Prostate gland (tissue), 2 donors: ENCODE measurements around the gene TPGS1. TPM values are rescaled to one million over a fixed set of nuclear protein-coding genes. Genes with fewer than 3 reads are reported as not detected.

ENCODE experiments used
- DNase-seq: peaks from one replicate; pipeline ENCODE4 v3.0.0-alpha.2; 2019; ENCODE audit warnings: low spot score
- H3K27ac ChIP-seq, 2 donors: fragments of 200-600 bp; sonication (generic); 2 replicates each; pipeline ENCODE4 v1.5.1; 2017 to 2019
- H3K27me3 ChIP-seq: fragments of 200-600 bp; sonication (generic); replicated peaks from 2 replicates; pipeline ENCODE4 v1.5.1; 2019; ENCODE audit not compliant: insufficient read depth
- H3K36me3 ChIP-seq, 2 donors: fragments of 200-600 bp; sonication (generic); 1 replicate in 1 of 2; 2 replicates in 1 of 2; pipeline versions ENCODE4 v1.5.1 to v1.8.1; 2017 to 2019
- H3K4me1 ChIP-seq: fragments of 200-600 bp; sonication (generic); replicated peaks from 2 replicates; pipeline ENCODE4 v1.5.1; 2019
- H3K4me3 ChIP-seq, 2 donors: fragments of 200-600 bp; sonication (generic); 2 replicates each; pipeline ENCODE4 v1.5.1; 2017 to 2019
- H3K9me3 ChIP-seq: fragments of 200-600 bp; sonication (generic); 2 replicates; pipeline ENCODE4 v1.5.1; 2017
- POLR2A ChIP-seq: fragments of 450-650 bp; IDR thresholded peaks from one replicate; pipeline ENCODE4 v1.6.1; 2016; ENCODE audit warnings: antibody characterized with exemption, mild to moderate bottlenecking
- POLR2AphosphoS5 ChIP-seq: sonication (generic); formaldehyde crosslinking; IDR thresholded peaks from one replicate; pipeline ENCODE4 v1.6.1; 2017; ENCODE audit warnings: antibody characterized with exemption
- WGBS: methylation state at CpG from one replicate; pipeline ENCODE4 v1.1.5; 2018; 5-methylcytosine and 5-hydroxymethylcytosine counted together
- intact Hi-C: fragments of 100-400 bp; cut with DNase I; formaldehyde crosslinking; loops from one replicate; pipeline ENCODE4 v1.14.2; 2022
- total RNA-seq, 2 donors: library from RNA; depleted of rRNA; stranded (reverse); fragments of >200 nt; gene quantifications; one replicate each; pipeline ENCODE4 v1.1.0, GENCODE V29; 2016
- TF ChIP-seq, protein P1 (sequence below), 4 experiments: fragments of 200-600 bp in 2 of 4; fragments of 450-650 bp in 2 of 4; sonication (generic) in 2 of 4; IDR thresholded peaks; 1 replicate in 3 of 4; 2 replicates in 1 of 4; pipeline ENCODE4 v1.5.1; 2016 to 2019; ENCODE audit warnings: antibody characterized with exemption in 4 of 4, mild to moderate bottlenecking in 2 of 4, moderate library complexity in 2 of 4

TPGS1 gene
- total RNA-seq, 2 donors from 2014 or later: 90.0 to 94.9 TPM

DNA sequence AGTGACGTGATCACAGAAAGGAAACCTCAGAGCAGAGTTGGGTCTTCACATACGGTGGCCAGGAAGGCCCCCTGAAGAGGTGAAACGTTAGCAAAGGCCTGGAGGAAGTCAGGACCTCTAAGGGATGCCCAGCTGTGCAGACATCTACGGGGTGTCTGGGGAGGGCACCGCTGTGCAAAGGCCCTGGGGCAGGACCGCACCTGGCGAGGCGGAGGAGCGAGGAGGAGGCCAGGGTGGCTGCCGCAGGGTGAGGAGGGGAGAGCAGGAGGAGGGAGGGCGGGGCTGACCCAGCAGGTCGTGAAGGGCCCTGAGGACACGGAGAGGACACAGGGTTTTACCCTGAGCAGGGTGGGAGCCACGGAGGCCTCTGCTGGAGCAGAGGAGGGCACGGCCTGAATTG, 22.8 kb upstream of the TPGS1 start:
- H3K4me3 ChIP-seq: no peak overlapping the region
- no peaks in the 10 kb centered on the region for H3K9me3 ChIP-seq
- DNase-seq: no peak
- 62% methylated on average over 15 of the region's 15 CpGs for WGBS
- peaks cover 6% of the 10 kb centered on the region for H3K4me1 ChIP-seq
- H3K27me3 ChIP-seq: no peaks in the 10 kb centered on the region
- no peak overlapping the region for H3K27ac ChIP-seq
- TF ChIP-seq, protein P1, sequence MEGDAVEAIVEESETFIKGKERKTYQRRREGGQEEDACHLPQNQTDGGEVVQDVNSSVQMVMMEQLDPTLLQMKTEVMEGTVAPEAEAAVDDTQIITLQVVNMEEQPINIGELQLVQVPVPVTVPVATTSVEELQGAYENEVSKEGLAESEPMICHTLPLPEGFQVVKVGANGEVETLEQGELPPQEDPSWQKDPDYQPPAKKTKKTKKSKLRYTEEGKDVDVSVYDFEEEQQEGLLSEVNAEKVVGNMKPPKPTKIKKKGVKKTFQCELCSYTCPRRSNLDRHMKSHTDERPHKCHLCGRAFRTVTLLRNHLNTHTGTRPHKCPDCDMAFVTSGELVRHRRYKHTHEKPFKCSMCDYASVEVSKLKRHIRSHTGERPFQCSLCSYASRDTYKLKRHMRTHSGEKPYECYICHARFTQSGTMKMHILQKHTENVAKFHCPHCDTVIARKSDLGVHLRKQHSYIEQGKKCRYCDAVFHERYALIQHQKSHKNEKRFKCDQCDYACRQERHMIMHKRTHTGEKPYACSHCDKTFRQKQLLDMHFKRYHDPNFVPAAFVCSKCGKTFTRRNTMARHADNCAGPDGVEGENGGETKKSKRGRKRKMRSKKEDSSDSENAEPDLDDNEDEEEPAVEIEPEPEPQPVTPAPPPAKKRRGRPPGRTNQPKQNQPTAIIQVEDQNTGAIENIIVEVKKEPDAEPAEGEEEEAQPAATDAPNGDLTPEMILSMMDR (IDR thresholded peaks at IDR 0.05): no peak
- TF ChIP-seq POLR2A (no peak), POLR2AphosphoS5 (no peak)
- H3K36me3 ChIP-seq: no peaks in the 10 kb centered on the region
- intact Hi-C loops: no loop called here

DNA sequence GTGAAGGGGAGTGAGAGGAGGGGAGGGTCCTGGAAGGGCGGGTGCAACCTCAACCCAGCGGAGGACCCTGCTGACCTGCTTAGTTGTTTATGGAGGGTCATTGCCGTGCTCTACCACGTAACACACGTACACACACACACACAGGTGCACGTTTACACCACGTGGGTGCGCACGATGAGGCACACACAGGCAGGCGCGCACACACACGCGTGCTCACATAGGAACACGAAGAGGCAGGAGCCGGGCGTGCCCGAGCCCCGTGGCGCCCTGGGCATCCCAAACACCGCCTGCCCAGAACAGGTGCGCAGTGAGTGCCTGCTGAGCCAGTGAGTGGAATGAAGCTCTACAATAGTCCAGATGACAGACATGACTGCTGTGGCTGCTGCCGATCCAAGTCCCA, 22.2 kb upstream of the TPGS1 start:
- 56% methylated on average over 22 of the region's 22 CpGs for WGBS
- no peak overlapping the region for H3K4me3 ChIP-seq

DNA sequence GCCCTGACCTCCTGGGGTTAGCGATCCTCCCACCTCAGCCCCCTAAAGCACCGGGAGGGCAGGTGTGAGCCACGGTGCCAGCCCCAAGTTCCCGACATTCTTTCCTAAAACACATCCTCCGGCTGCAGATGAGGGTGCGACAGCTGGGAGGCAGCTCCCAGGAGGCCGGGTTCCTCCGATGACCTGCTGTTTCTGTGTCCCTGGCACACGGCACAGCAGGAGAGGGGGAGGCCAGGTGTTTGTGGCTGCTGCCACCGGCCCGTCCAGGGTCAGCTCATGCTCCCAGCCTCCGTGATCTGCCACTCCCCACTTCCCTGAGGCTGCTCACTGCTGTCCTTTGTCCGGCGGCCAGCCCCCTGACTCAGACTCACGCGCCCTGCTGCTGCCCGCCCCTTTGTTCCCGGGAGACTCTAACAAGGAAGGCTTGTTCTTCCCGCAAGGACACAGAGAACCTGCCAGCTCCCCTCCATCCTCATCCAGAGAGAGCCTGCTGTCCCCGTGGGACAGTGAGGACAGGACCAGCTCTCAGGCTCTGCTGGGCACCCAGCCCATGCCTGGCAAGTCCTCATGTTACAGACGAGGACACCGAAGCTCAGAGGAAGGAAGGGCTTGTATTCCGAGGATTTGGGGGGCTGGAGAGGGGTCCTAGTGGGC, 21.6 kb upstream of the TPGS1 start:
- 14% methylated on average over 23 of the region's 23 CpGs for WGBS
- Histone ChIP-seq H3K9me3 (no peaks in the 10 kb centered on the region), H3K4me1 (peaks cover 6% of the 10 kb centered on the region), H3K27me3 (no peaks in the 10 kb centered on the region), H3K27ac (peak overlapping the region; percentile 37 to 51), H3K36me3 (no peaks in the 10 kb centered on the region), H3K4me3 (no peak overlapping the region)
- no peak for DNase-seq
- intact Hi-C loops: no loop called here
- TF ChIP-seq POLR2AphosphoS5: peak; percentile 71
- TF ChIP-seq, protein P1 (IDR thresholded peaks at IDR 0.05): no peak
- peak; percentile 41 for TF ChIP-seq POLR2A

More for the DNA sequence above, 22.2 kb upstream of the TPGS1 start:
- Histone ChIP-seq H3K27ac (no peak overlapping the region), H3K9me3 (no peaks in the 10 kb centered on the region), H3K36me3 (no peaks in the 10 kb centered on the region), H3K27me3 (no peaks in the 10 kb centered on the region), H3K4me1 (peaks cover 6% of the 10 kb centered on the region)
- no peak for DNase-seq
- intact Hi-C loops: no loop called here
- TF ChIP-seq, protein P1 (IDR thresholded peaks at IDR 0.05): no peak
- TF ChIP-seq POLR2A (no peak), POLR2AphosphoS5 (no peak)

DNA sequence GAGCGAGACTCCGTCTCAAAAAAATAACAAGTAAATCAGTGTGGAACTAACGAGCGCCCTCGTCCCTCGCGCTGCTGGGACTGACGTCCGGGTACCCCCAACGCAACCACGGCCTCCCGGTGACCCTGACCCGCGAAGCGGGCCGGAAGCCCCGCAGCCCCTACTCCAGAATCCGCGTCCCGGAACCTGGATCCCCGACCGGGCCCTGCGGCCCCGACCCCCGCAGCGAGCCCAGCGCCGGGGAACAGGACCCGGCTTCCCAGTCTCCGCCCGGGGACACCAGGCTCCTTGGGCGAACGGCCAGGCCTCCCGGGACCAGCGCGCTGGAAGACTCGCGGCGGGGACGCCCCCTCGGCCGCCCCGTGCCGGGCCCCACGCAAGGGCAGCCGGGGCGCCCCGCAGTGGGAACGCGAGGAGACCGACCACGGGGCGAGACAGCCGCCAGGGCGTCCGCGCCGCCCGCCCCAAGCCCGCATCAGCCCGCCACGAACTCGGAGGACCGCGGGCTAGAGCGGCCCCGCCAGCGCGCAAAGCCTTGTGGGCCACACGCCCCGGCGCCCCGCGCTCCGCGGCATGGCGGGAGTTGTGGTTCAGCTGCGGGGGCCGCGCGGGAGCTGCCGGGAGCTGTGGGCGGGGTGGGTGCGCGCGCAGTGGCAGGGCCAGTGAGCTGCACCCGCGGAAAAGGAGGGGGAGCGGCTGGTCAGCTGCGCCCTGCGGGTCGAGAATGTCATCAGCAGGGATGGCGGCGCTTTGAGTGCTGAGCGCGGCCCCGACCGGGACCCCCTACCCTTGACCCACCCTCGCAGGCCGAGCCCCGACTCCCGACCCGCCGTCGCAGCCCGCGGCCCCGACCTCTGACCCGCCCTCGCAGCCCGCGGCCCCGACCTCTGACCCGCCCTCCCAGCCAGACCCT, 18.5 kb upstream of the TPGS1 start:
- Histone ChIP-seq H3K27ac (peak overlapping the region; percentile 87 to 88), H3K36me3 (no peaks in the 10 kb centered on the region), H3K27me3 (no peaks in the 10 kb centered on the region), H3K4me1 (peaks cover 6% of the 10 kb centered on the region), H3K9me3 (no peaks in the 10 kb centered on the region), H3K4me3 (peak overlapping the region; percentile 84 to 98)
- intact Hi-C loops: no loop called here
- TF ChIP-seq POLR2AphosphoS5 (peak; percentile 84), POLR2A (peak; percentile 74)
- TF ChIP-seq, protein P1 (IDR thresholded peaks at IDR 0.05): peak in 2 of 4 experiments; percentile 47 to 55
- DNase-seq: peak; percentile 91
- WGBS: 1% methylated on average over 48 of the region's 114 CpGs
